GM04503 (cell line): Measurements from ENCODE around the gene MGAT5.

Experiments
- DNase-seq: peaks from one replicate; pipeline ENCODE4 v3.0.0-alpha.2; 2012; ENCODE audit warnings: low read depth

MGAT5 gene

DNA sequence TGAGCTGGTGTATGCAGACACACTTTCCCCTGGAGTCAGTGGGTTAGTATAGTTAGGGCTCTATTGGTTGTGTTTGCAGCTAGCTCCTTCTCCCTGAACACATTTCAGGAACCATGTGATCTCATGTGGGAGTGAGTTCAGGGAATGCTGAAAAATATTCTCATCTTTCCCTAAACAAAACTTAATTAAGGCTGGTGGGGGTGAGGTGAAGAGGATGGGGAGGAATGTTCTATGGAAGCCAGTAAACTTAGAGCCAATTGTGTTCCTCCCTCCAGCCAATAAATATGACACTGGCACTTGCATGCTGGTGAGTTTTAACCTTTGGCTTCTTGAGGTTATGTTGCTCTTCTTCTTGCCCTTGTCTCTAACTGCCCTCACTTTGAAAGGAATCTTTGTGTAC is 952 bp downstream of the MGAT5 start:
- no peak for DNase-seq

DNA sequence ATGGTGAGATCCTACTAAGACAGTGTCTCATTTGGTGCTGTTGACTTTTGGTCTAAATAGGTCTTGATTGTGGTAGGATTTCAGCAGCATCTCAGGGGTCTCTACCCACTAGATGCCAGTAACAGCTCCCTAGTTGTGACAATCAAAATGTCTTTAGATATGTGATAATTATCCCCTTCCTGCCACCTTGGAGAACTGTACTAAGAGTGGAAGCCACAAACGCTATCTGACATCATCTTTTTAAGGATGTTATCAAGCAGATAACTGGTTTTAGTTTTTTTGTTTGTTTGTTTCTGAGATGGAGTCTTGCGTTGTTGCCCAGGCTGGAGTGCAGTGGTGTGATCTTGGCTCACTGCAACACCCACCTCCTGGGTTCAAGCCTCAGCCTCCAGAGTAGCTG is 3.1 kb downstream of the MGAT5 start:
- no peak for DNase-seq

DNA sequence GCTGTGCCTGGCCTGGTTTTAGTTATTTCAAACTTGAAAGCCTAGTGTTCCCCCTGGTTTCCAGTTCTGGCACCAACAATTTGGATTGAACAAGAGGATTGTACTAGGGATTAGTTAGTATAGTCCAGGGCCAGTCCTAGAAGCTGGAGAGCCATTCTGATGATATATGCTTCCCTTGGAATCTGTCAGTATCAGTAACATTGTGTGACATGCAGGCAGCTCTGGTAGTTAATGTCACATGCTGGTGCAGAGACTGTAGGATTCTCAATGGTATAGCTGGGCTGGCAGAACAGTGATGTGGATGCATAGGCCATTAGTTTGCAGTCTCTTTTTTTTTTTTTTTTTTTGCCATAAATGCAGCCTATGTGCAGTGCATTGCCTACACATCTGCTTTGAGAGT is 3.6 kb downstream of the MGAT5 start:
- no peak for DNase-seq

DNA sequence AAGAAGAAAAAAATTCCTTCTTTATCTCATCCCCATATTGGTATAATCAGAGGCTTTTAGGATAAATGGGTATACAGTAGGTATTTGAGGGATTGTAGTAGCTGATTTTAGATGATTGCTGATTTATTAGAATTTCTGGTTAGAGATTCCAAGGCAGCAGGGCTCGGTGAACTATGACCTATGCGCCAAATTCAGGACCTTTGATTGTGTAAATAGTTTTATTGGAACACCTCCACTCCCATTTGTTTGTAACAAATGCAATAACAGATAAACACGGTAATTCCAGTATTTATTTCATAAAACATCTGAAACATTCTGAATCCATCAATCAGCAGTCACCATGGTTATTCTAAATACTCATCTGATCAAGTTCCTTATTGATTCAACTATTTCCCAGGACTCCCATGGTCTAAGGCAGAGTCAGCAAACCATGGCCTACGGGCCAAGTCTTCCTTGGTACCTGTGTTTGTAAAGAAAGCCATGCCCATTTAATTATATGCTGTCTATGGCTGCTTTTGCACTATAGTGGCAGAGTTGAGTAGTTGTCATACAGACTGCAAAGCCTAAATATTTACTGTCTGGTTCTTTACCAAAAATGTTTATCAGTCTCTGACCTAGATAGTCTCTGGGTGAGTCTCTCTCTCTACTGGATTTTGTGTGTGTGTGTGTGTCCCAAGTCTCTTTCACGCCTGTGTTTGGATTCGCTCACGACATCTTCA is 4.3 kb downstream of the MGAT5 start:
- no peak for DNase-seq

DNA sequence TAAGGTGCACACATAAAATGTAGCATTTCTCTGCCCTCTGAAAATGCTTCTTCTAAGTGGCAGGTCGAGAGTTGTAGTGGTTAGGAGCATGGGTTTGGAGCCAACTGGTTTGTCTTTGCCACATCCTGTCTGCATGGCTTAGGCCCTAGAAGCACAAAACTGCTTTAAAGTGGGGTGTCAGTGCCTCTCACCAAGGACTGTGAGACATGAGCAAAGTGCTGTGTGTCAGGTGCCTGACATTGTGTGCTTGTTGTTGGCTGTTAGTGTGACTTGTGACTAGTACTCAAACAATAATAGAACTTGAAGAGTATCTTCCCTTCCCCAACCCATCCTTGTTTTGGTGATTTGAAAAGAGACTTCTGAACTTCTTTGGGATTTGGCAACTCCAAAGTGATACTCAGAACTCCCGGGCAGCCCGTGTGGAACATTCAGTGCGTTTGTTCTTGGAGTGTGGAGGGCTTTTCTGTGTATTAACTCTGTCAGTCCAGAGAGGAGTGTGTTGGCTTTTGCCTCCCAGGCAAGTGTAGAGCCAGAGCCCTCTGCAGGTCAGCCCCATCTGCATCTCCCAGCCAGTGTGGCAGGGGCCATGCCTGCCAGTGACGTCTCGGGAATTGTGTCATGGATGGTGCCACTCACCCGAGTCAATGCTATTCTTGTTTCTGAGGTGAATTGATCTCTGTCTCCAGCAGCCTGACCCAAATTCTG is 5.0 kb downstream of the MGAT5 start:
- no peak for DNase-seq

DNA sequence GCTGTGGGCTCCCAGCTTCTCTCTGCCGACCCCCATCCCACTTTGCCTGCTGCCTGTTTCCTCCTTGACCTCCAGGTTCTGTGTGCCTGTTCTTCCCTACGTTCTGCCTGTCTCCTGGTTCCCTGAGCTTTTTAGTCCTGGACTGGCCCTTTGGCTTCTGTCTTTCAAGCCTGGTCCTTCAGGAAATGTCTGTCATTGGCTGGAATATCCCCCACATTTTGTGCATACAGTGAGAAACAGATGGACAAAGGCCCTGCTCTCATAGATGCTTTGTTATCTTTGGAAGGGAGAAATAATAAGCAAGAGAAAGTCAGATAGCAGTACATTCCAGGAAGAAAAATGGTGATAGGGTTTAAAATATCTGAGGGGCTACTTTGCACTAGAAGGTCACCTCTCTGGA is 5.7 kb downstream of the MGAT5 start:
- no peak for DNase-seq

DNA sequence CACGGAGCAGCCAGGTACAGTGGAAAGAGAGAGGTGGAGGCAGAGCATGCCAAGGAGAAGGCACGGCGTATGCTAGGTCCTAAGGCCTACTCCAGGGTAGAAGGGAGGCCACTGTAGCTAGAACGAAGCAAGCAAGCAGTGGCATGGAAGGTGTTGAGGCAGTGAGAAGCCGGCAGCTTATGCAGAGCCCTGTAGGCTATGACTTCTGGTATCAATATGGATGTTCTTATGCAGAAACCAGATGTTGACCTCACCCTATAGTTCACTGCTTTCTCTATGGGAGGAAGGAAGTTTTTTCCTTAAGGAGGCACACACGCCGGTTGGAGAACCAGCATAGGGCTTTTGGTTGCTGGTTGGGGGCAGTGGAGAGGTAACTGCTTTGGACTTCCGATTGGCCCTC is 6.1 kb downstream of the MGAT5 start:
- no peak for DNase-seq

DNA sequence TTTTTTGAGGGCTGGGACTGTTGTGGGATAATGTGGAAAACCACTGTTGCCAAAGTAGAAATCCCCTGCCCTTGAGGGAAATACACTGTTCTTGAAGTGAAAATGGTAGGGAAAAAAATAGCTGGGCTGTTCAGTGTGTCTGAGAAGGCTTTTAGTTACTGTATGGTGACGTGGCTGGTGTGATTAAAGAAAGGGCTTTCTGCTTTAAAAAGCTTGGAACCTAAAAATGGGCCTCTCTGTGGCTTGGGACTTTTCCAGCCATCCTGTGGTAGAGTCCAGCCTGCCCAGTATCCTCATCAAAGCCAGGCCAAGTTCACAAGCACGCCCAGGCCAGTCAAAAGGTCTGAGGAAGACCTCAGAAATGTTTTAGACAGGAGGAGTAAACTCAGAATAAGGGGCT is 6.8 kb downstream of the MGAT5 start:
- peak; percentile 86 for DNase-seq

DNA sequence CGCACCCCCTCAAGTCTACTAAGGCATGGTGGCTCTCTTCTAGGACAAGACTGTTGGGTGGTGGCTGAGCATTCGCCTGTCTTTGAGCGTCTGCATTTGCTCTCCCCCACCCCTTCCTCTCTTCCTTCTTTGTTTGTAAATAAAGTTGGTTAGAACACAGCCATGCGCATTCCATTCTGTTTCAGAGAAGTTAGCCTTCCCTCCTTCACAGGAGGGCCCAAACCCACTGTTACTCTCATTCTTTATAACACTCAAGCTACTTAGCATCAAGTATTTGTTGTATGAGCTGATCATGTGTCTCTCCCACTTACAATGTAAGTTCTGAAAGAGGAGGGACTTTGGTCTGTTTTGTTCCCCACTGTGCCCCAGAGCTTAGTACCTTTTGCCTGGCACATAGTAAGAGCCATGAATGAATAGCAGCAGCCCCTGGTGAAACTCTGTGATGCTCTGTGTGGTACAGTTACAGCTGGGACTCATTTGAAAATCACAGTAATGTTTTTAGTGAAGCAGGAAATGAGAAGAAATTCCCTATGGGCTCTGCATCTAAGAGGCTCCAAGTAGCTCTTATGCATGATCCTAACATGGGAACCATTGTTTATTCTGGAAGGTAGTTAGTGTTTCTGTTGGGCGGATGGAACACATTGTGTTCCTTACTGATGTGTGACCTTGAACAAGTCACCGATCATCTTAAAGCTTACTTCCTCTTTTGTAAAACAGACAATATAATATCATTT is 7.7 kb downstream of the MGAT5 start:
- DNase-seq: no peak

DNA sequence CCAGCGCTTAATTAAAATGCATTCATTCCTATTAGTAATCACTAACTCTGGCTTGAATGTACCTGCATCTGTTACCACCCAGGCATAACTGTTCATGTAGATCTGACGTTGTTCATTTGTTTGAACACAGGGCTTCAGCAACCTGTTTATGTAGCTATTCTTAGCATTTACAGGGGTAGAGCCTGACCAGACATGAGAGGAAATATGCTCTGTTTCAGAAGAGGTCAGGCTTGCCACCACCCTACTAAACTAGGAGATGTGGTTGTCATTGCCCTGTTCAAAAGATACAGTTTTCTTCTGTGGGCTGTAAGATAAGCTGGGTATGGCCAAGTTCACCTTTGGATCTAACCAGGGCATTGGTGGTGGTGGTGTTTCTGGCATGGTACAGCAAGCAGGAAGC is 8.8 kb downstream of the MGAT5 start:
- no peak for DNase-seq

DNA sequence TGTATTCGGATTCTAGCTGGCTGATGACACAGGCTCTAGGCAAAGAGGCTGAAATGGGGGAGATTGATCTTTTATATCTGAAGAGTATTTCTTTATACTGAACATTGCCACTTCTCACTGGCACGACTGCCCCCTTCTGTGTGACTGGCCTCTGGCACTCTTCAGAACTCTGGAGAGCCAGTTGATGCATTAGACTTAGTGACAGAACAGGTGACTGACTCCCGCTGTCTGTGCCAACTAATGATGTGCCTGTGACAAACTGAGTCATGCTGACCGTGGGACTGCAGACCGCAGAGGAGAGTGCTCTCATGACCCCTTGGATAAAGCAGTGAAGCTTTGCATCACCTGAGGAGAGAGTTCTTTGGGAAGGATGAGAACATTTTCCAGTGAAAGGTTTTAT is 14.4 kb downstream of the MGAT5 start:
- DNase-seq: no peak

DNA sequence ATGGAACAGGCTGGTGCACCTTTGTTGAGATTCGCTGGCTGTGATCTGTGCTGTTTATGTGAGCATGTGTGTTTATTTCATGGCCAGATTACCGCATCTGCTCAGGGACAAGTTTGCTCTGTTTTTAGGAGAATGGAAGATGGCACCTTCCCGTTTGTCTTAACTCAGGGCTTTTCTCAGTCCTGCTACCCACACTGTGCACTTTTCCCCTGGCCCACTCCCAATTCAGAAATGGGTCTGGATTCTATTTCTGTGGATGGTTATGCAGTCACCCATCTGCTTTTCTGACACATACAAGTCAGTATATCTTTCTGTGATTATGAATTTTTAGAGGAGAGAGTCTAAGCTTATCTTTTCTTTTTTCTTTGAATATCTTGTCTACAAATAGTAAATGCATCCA is 15.4 kb downstream of the MGAT5 start:
- no peak for DNase-seq

DNA sequence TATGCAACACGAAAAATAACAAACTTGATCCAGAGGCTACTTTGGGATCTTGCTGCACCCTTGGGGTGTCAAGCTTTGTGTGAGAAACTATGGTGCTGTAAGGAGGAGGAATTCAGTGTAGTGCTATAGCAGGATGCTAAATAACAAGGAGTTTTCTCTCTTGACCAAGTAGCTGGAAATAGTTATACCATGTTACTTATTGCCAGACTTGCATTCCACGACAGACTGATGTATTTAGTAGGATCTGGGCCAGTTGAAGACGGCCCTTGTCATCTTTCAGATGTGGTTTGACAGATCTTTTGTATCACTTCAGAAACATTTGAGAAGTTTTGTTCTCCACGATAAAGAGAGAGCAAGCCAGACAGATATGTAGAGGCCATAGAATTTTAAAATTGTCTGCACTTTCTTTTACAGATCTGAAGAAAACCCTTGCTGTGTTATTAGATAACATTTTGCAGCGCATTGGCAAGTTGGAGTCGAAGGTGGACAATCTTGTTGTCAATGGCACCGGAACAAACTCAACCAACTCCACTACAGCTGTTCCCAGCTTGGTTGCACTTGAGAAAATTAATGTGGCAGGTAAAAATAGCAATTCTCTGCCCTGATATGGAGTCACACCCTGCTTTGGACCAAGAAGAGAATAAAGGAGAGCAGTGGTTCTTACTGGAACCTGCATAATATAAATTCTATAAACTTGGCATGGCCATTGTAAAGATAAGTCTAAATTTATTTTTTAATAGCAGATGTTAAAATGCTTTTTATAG is 16.3 kb downstream of the MGAT5 start:
- DNase-seq: no peak

DNA sequence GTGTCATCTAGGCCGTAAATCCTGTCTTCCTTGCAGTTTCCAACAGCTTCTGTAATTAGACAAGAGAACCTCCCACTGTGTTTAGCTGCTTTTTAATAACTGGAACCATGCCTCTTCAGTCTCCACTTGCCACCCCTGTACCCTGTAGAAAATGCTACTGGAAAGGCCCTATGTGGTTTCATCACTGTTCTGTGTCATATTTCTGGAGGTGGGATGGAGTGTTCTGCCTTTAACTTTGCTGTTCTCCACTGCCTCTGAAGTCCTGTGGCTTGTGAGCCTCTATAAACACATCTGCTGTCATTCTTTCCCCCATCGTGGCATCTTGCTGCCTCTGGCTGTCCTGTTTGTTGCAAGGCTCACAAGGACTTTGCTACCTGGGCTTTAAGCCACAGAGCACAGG is 17.9 kb downstream of the MGAT5 start:
- DNase-seq: no peak

DNA sequence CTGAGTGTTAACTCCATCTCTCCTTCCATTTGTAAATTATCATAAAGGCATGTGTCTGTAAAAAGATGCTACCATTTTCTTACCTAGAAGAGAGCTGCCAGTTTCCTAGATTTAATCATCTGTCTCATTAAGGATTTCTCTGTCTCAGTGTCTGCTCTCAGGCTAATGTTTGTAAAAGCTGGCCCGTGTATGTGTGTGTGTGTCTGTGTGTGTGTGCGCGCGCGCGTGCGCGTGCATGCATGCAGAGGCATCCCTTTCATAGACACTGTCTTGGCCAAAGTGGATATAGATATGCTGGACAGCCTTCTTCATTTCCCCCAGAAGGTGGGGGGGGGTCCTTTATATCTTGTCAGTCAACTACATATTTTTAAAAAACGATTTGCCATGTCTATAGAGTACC is 18.9 kb downstream of the MGAT5 start:
- no peak for DNase-seq

DNA sequence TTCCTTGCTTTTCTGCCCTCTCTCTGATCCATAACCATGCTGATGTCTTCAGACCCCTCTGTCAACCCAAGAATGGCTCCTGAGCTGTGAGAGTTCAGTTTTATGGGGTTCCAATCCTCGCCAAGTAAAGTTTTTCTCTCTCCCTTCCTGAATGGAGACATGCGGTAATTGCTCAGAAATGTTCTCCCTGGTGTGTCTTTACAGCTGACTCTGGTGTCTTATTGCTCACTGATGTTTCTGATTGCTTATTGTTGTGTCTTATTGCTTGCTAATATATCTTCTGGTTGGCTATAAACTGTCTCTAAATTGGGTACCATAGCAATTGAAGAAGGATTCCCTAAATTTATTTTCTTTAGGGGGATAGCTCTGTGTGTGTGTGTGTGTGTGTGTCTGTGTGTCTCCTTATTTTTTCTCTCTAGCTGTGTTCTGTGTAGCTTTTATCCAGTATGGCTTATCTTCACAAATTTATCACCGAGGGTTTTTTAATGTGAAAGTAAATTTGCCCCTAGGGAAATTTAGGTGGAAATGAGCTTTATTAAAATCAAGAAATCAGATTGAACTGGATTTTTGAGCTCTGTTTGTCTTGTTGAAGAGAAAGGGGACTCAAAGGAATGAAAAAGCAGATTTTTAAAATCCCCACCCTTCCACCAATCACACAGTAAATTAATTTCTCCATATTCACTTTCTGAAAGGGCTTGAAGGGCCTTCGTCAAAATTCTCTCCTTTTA is 19.5 kb downstream of the MGAT5 start:
- no peak for DNase-seq

DNA sequence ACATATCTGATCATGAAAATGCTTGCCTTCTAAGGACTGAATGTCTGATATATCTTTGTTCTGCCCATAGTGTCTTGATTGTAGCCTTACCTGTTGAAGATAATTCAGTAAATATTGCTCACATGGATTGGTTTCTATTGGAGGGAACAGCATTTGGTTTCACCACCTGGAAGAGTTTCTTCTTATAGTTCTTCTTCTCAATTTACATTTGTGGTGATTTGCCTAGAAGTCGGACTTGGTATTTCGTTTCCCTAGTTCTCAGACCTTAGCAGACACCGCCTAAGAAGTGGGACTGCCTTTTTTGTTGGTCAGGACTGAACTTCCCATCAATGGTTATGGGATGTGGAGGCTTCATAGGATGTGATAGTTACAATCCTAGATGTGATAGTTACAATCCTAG is 20.2 kb downstream of the MGAT5 start:
- DNase-seq: no peak

DNA sequence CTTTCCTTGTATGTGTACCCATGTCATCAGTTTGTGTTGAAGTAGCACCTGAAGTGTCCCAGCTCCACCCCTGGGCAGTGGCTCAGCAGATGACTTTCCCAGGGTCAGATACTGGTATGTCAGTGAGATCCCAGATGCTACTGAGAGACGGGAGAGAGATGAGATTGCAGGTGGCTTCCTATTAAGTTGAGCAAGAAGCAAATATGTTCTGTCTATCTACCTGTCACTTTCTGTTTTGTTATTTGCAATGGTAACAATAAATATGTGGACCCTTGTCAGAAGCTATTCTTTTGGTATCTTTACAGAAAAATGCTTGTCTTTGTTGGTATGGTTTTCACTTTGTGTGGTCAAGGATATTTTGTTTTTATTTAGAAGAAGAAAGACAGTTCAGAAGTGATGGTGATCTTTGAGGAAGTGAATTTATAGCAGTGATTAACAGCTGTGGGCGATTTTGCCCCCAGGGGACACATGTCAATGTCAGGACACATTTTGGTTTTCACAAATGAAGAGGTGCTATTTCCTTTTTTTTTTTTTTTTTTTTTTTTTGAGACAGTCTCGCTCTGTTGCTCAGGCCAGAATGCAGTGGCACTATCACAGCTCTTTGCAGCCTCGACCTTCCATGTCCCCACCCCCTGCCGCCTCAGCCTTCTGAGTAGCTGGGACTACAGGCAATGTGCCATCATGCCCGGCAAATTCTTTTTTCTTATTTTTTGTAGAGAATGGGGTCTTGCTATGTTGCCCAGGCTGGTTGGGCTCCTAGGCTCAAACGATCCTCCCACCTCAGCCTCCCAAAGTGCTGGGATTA is 21.4 kb downstream of the MGAT5 start:
- DNase-seq: no peak

DNA sequence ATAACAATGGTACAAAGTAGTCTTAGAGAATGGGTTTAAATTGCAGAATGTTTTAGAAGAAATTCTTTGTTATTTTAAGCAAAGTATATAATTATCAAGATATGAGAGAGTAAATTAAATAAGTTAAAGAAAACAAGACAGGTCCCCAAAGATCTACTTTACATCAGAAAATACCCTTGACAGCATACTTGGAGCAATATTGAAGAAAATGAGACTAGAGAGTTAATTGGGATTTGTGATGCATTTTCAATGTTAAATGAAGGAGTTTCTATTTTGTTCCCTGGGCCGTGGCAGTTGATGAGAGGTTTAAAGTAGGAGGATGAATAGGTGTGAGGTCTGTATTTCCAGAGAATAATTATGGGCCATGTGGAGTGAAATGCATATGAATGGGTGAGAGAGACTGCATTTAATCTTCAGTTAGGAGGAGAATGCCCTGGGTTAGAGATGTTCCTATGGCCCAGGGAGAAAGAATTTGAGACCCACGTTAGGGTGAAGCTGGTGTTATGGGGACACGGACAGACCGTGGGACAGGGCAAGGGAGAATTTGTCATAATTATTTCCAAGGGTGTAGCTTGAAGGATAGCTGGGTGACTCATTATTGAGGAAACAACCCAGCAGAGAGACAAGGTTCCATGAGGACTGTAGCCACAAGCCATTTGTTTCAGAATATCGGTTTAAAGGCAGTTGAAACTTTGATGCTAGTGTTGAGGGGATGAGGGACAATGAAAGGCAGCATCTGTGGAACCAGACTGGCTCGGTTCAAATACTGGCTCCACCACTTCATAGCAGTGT is 22.7 kb downstream of the MGAT5 start:
- no peak for DNase-seq

DNA sequence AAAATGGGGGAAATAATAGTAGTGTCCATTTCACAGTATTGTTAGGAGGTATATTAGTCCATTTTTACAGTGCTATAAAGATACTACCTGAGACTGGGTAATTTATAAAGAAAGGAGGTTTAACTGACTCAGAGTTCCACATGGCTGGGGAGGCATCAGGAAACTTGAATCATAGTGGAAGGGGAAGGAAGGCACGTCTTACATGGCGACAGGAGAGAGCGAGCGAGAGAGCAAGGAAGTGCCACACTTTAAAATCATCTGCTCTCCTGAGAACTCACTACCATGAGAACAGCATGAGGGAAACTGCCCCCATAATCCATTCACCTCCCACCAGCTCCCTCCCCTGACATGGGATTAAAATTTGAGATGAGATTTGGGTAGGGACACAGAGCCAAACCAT is 23.4 kb downstream of the MGAT5 start:
- DNase-seq: no peak
